SU-DHL-6 (cell line): ENCODE measurements around the gene KCNAB3.

ENCODE experiments used
- H2AFZ ChIP-seq: fragments of 200-600 bp; sonication (generic); 2 replicates; pipeline ENCODE4 v1.6.1; 2014; ENCODE audit warnings: low read depth, mild to moderate bottlenecking, moderate library complexity, mixed read lengths, antibody characterized with exemption, low read length; ENCODE audit not compliant: severe bottlenecking
- H3F3A ChIP-seq: fragments of 200-600 bp; shearing (Covaris generic); 2 replicates; pipeline ENCODE4 v1.6.0; 2016; ENCODE audit warnings: antibody characterized with exemption, mild to moderate bottlenecking; ENCODE audit not compliant: insufficient read depth
- H3K27ac ChIP-seq: fragments of 200-600 bp; sonication (generic); 2 replicates; pipeline ENCODE4 v1.5.1; 2016; ENCODE audit warnings: low read depth, mild to moderate bottlenecking, low read length, moderate library complexity, mixed read lengths
- H3K27me3 ChIP-seq: fragments of 200-600 bp; sonication (generic), shearing (Covaris generic); 2 replicates; pipeline ENCODE4 v1.6.0; 2014; ENCODE audit warnings: mild to moderate bottlenecking, low read length
- H3K36me3 ChIP-seq: fragments of 200-600 bp; sonication (generic); 2 replicates; pipeline ENCODE4 v1.6.1; 2014; ENCODE audit warnings: mild to moderate bottlenecking, low read length, mixed read lengths
- H3K4me2 ChIP-seq: fragments of 300-600, 200-600 bp; shearing (Covaris generic), sonication (generic); 2 replicates; pipeline ENCODE4 v1.6.0; 2014; ENCODE audit warnings: low read length, low read depth, mild to moderate bottlenecking; ENCODE audit not compliant: poor library complexity, severe bottlenecking
- H3K4me3 ChIP-seq: fragments of 200-600 bp; sonication (generic); 2 replicates; pipeline ENCODE4 v1.5.1; 2014; ENCODE audit warnings: antibody characterized with exemption, low read length, mild to moderate bottlenecking, mixed read lengths; ENCODE audit not compliant: insufficient read depth, poor library complexity, severe bottlenecking
- H3K79me2 ChIP-seq: fragments of 200-600 bp; sonication (generic); 2 replicates; pipeline ENCODE4 v1.6.1; 2014; ENCODE audit warnings: mild to moderate bottlenecking, low read length, moderate library complexity; ENCODE audit not compliant: insufficient read depth
- H3K9ac ChIP-seq: fragments of 200-600 bp; sonication (generic); 2 replicates; pipeline ENCODE4 v1.7.0; 2014; ENCODE audit warnings: mild to moderate bottlenecking, low read length
- H3K9me2 ChIP-seq: fragments of 200-600 bp; sonication (generic); replicated peaks from 2 replicates; pipeline ENCODE4 v1.6.1; 2014; ENCODE audit warnings: low read length; ENCODE audit not compliant: insufficient read depth
- H3K9me3 ChIP-seq: fragments of 200-600 bp; sonication (generic); 2 replicates; pipeline ENCODE4 v1.6.1; 2014; ENCODE audit warnings: low read length, mixed read lengths; ENCODE audit not compliant: insufficient read depth
- H4K20me1 ChIP-seq: fragments of 200-600 bp; sonication (generic); 2 replicates; pipeline ENCODE4 v1.6.1; 2014; ENCODE audit warnings: low read depth, mild to moderate bottlenecking, antibody characterized with exemption, low read length, moderate library complexity, mixed read lengths
- CTCF ChIP-seq: fragments of 200-600 bp; sonication (generic); IDR thresholded peaks from one replicate; pipeline ENCODE4 v1.5.1; 2017; ENCODE audit warnings: antibody characterized with exemption, mild to moderate bottlenecking, low read length, moderate library complexity; ENCODE audit not compliant: insufficient read depth, poor library complexity, severe bottlenecking
- EZH2phosphoT487 ChIP-seq: fragments of 200-600 bp; sonication (generic), shearing (Covaris generic); conservative IDR thresholded peaks from 2 replicates; pipeline ENCODE4 v1.6.1; 2018; ENCODE audit warnings: mild to moderate bottlenecking, antibody characterized with exemption, low read length, moderate library complexity, mixed read lengths

Gene KCNAB3

GRCh38 chr17:7911116-7911515, 18.5 kb downstream of the KCNAB3 start:
- no peaks in the 10 kb centered on the region for H3K9me2 ChIP-seq
- H3K4me3 ChIP-seq = no peak overlapping the region
- peaks cover 12% of the 10 kb centered on the region for H3F3A ChIP-seq
- H3K27ac ChIP-seq = no peak overlapping the region
- H4K20me1 ChIP-seq = no peaks in the 10 kb centered on the region
- no peaks in the 10 kb centered on the region for H3K9me3 ChIP-seq
- H3K36me3 ChIP-seq = no peaks in the 10 kb centered on the region
- H3K4me2 ChIP-seq = no peak overlapping the region
- no peaks in the 10 kb centered on the region for H3K27me3 ChIP-seq
- H3K9ac ChIP-seq = no peak overlapping the region
- TF ChIP-seq EZH2phosphoT487 (no peak), CTCF (no peak)
- H3K79me2 ChIP-seq = peaks cover 6% of the 10 kb centered on the region; the same call in 1 of the 2 replicates
- no peak overlapping the region for H2AFZ ChIP-seq

GRCh38 chr17:7910711-7911110, 18.9 kb downstream of the KCNAB3 start:
- Histone ChIP-seq H3K36me3 (no peaks in the 10 kb centered on the region), H3K79me2 (peaks cover 6% of the 10 kb centered on the region; the same call in 1 of the 2 replicates)

GRCh38 chr17:7910281-7910680, 19.4 kb downstream of the KCNAB3 start:
- Histone ChIP-seq H3K36me3 (peaks cover 3% of the 10 kb centered on the region), H3K27me3 (no peaks in the 10 kb centered on the region), H3K27ac (no peak overlapping the region), H2AFZ (no peak overlapping the region), H3K9me2 (no peaks in the 10 kb centered on the region), H3K79me2 (peaks cover 6% of the 10 kb centered on the region; the same call in 1 of the 2 replicates), H3K4me2 (no peak overlapping the region), H3K9me3 (no peaks in the 10 kb centered on the region), H3K4me3 (no peak overlapping the region), H3K9ac (no peak overlapping the region), H3F3A (peaks cover 11% of the 10 kb centered on the region), H4K20me1 (no peaks in the 10 kb centered on the region)
- TF ChIP-seq CTCF = no peak
- TF ChIP-seq EZH2phosphoT487 = no peak

More at GRCh38 chr17:7910711-7911110, 18.9 kb downstream of the KCNAB3 start:
- Histone ChIP-seq H3K9me3 (no peaks in the 10 kb centered on the region), H3K27ac (no peak overlapping the region), H2AFZ (no peak overlapping the region), H3K9me2 (no peaks in the 10 kb centered on the region), H3K9ac (no peak overlapping the region), H4K20me1 (no peaks in the 10 kb centered on the region), H3K27me3 (no peaks in the 10 kb centered on the region), H3K4me2 (no peak overlapping the region), H3F3A (peaks cover 11% of the 10 kb centered on the region), H3K4me3 (no peak overlapping the region)
- TF ChIP-seq EZH2phosphoT487 = no peak
- TF ChIP-seq CTCF = no peak
